Activated naive CD8-positive, alpha-beta T cell treated with anti-CD3 and anti-CD28 coated beads, Interleukin-2, amount 10 ng/mL, durations not matched to agents 7 days and 5 days (primary cell): ENCODE measurements around the gene DYNLL1. TPM values are rescaled to one million over a fixed set of nuclear protein-coding genes. Genes with fewer than 3 reads are reported as not detected.
A peak's percentile ranks its signal among the peaks of the same experiment; 100 is the strongest.
"Not testable (repeated sequence)": the region's sequence is repeated elsewhere in the genome, so short reads cannot be mapped to it uniquely, and the experiment has no call there.

Experiments used
- ATAC-seq: fragments of 150-1000 bp; cut with Tn5 transposase; one replicate; pipeline ENCODE4 v1.10.0; 2021; ENCODE audit warnings: low read depth, moderate library complexity
- POLR2A ChIA-PET: fragments of 350-600 bp; sonication (Branson Sonifier 250); formaldehyde crosslinking; loops from one replicate; lab custom pipeline; 2021; ENCODE audit warnings: antibody characterized with exemption; lab: Charles Lee
- DNase-seq: peaks from one replicate; pipeline ENCODE4 v3.0.0; 2021
- H3K27ac Mint-ChIP-seq: one replicate; pipeline ENCODE4 v1.8.0; 2022; ENCODE audit warnings: mild to moderate bottlenecking, mixed read lengths
- H3K27me3 Mint-ChIP-seq: one replicate; pipeline ENCODE4 v1.8.0; 2022; ENCODE audit warnings: mild to moderate bottlenecking, moderate library complexity, mixed read lengths
- H3K36me3 Mint-ChIP-seq: one replicate; pipeline ENCODE4 v1.8.0; 2021; ENCODE audit warnings: mild to moderate bottlenecking, mixed read lengths
- H3K4me1 Mint-ChIP-seq: one replicate; pipeline ENCODE4 v1.8.0; 2021; ENCODE audit warnings: mixed read lengths
- H3K4me3 Mint-ChIP-seq: one replicate; pipeline ENCODE4 v1.8.0; 2022; ENCODE audit warnings: mild to moderate bottlenecking, moderate library complexity, mixed read lengths
- H3K9me3 Mint-ChIP-seq: one replicate; pipeline ENCODE4 v1.8.0; 2021; ENCODE audit warnings: mixed read lengths
- total RNA-seq, 2 experiments: library from RNA; stranded (reverse); gene quantifications; one replicate each; pipeline ENCODE4 v1.2.3, GENCODE V29; 2021

The DYNLL1 gene
- total RNA-seq, 2 experiments from 2014 or later = 146 to 153 TPM

GRCh38 chr12:120498870-120499515, 3.1 kb downstream of the DYNLL1 start:
- H3K36me3 Mint-ChIP-seq = peaks cover 33% of the 10 kb centered on the region
- POLR2A ChIA-PET = no interaction called here
- ATAC-seq (no peak), DNase-seq (no peak)
- H3K4me1 Mint-ChIP-seq = peaks cover 31% of the 10 kb centered on the region
- no peak overlapping the region for H3K4me3 Mint-ChIP-seq
- peaks cover 1% of the 10 kb centered on the region for H3K9me3 Mint-ChIP-seq
- no peaks in the 10 kb centered on the region for H3K27me3 Mint-ChIP-seq
- no peak overlapping the region for H3K27ac Mint-ChIP-seq

GRCh38 chr12:120500581-120500980, 4.7 kb downstream of the DYNLL1 start:
- no peak overlapping the region for H3K27ac Mint-ChIP-seq
- no peak for DNase-seq
- no peak overlapping the region for H3K4me3 Mint-ChIP-seq
- no peaks in the 10 kb centered on the region for H3K27me3 Mint-ChIP-seq
- H3K9me3 Mint-ChIP-seq = peaks cover 1% of the 10 kb centered on the region
- ATAC-seq = no peak
- POLR2A ChIA-PET = interaction anchor here (0.6 to 1.0 kb wide), 2 partner anchors 29 to 31 kb away, joined by 3 to 5 read pairs; partner anchors contain the start of gene COQ5
- peaks cover 34% of the 10 kb centered on the region for H3K36me3 Mint-ChIP-seq
- peaks cover 25% of the 10 kb centered on the region for H3K4me1 Mint-ChIP-seq

GRCh38 chr12:120504587-120504986, 8.7 kb downstream of the DYNLL1 start:
- DNase-seq (no peak), ATAC-seq (no peak)
- H3K27ac Mint-ChIP-seq = no peak overlapping the region
- H3K4me3 Mint-ChIP-seq = no peak overlapping the region
- POLR2A ChIA-PET = no interaction called here
- peaks cover 3% of the 10 kb centered on the region for H3K4me1 Mint-ChIP-seq
- H3K27me3 Mint-ChIP-seq = no peaks in the 10 kb centered on the region
- peaks cover 1% of the 10 kb centered on the region for H3K9me3 Mint-ChIP-seq
- peaks cover 18% of the 10 kb centered on the region for H3K36me3 Mint-ChIP-seq

DNA sequence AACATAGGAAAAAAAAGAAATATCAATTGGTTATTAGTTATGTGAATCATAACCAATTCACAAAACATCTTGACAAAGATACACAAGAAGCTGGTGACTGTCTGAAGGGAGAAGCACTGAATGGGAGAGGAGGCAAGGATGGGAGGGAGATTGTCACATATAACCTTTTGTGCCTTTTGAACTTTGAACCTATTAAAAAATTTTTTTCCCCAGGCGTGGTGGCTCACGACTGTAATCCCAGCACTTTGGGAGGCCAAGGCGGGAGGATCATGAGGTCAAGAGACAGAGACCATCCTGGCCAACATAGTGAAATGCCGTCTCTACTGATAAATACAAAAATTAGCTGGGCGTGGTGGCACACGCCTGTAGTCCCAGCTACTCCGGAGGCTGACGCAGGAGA, 12.6 kb downstream of the DYNLL1 start:
- POLR2A ChIA-PET = interaction anchor here (1.3 kb wide), 1 partner anchor 12 kb away, joined by 4 read pairs; the partner anchor contains the start of gene DYNLL1
- Mint-ChIP-seq H3K9me3 (no peaks in the 10 kb centered on the region), H3K36me3 (peaks cover 21% of the 10 kb centered on the region), H3K27me3 (no peaks in the 10 kb centered on the region), H3K4me3 (no peak overlapping the region), H3K27ac (no peak overlapping the region), H3K4me1 (no peaks in the 10 kb centered on the region)
- no peak for ATAC-seq
- no peak for DNase-seq

GRCh38 chr12:120514002-120514401, 18.1 kb downstream of the DYNLL1 start:
- DNase-seq (no peak), ATAC-seq (no peak)
- POLR2A ChIA-PET = no interaction called here
- no peaks in the 10 kb centered on the region for H3K27me3 Mint-ChIP-seq
- H3K36me3 Mint-ChIP-seq = peaks cover 18% of the 10 kb centered on the region
- no peak overlapping the region for H3K4me3 Mint-ChIP-seq
- no peaks in the 10 kb centered on the region for H3K4me1 Mint-ChIP-seq
- no peaks in the 10 kb centered on the region for H3K9me3 Mint-ChIP-seq
- H3K27ac Mint-ChIP-seq = no peak overlapping the region

- H3K4me3 Mint-ChIP-seq = no peak overlapping the region
- no peak overlapping the region for H3K27ac Mint-ChIP-seq
- DNase-seq = no peak
- peaks cover 14% of the 10 kb centered on the region for H3K36me3 Mint-ChIP-seq
- no peak for ATAC-seq
- POLR2A ChIA-PET = no interaction called here
- no peaks in the 10 kb centered on the region for H3K9me3 Mint-ChIP-seq
- H3K4me1 Mint-ChIP-seq = no peaks in the 10 kb centered on the region
- H3K27me3 Mint-ChIP-seq = no peaks in the 10 kb centered on the region
Measured at GRCh38 chr12:120515496-120515895, 19.6 kb downstream of the DYNLL1 start.

GRCh38 chr12:120519324-120519723, 23.4 kb downstream of the DYNLL1 start:
- H3K4me3 Mint-ChIP-seq, POLR2A ChIA-PET: not testable (repeated sequence)

GRCh38 chr12:120522568-120522967, 26.7 kb downstream of the DYNLL1 start:
- DNase-seq (no peak), ATAC-seq (no peak)
- Mint-ChIP-seq H3K27ac (no peak overlapping the region), H3K9me3 (no peaks in the 10 kb centered on the region), H3K36me3 (peaks cover 6% of the 10 kb centered on the region), H3K4me1 (peaks cover 3% of the 10 kb centered on the region), H3K27me3 (no peaks in the 10 kb centered on the region), H3K4me3 (no peak overlapping the region)
- POLR2A ChIA-PET = no interaction called here

More at GRCh38 chr12:120519324-120519723, 23.4 kb downstream of the DYNLL1 start:
- not testable (repeated sequence) for H3K27me3 Mint-ChIP-seq, H3K4me1 Mint-ChIP-seq, DNase-seq, H3K27ac Mint-ChIP-seq, H3K9me3 Mint-ChIP-seq, ATAC-seq
- peaks cover 12% of the 10 kb centered on the region for H3K36me3 Mint-ChIP-seq

- Mint-ChIP-seq H3K36me3 (peaks cover 6% of the 10 kb centered on the region), H3K4me1 (peaks cover 18% of the 10 kb centered on the region), H3K27me3 (no peaks in the 10 kb centered on the region), H3K4me3 (peak within 1 kb of the TSS; percentile 100), H3K9me3 (no peaks in the 10 kb centered on the region), H3K27ac (peak within 1 kb of the TSS; percentile 99)
- DNase-seq (peak; percentile 87), ATAC-seq (peak; percentile 95)
- POLR2A ChIA-PET = interaction anchor here (0.5 to 1.9 kb wide), 9 partner anchors 9 to 237 kb away, joined by 3 to 13 read pairs (median 3); partner anchors contain the start of genes DYNLL1, POP5, RNU4-1 and RNU4-2
Measured at GRCh38 chr12:120528861-120529525, 33.1 kb downstream of the DYNLL1 start, which contains the start of gene COQ5. Gene COQ5, minus strand, starts transcription at chr12:120529158. Its CDS starts 17 bp downstream, at chr12:120529141.

DNA sequence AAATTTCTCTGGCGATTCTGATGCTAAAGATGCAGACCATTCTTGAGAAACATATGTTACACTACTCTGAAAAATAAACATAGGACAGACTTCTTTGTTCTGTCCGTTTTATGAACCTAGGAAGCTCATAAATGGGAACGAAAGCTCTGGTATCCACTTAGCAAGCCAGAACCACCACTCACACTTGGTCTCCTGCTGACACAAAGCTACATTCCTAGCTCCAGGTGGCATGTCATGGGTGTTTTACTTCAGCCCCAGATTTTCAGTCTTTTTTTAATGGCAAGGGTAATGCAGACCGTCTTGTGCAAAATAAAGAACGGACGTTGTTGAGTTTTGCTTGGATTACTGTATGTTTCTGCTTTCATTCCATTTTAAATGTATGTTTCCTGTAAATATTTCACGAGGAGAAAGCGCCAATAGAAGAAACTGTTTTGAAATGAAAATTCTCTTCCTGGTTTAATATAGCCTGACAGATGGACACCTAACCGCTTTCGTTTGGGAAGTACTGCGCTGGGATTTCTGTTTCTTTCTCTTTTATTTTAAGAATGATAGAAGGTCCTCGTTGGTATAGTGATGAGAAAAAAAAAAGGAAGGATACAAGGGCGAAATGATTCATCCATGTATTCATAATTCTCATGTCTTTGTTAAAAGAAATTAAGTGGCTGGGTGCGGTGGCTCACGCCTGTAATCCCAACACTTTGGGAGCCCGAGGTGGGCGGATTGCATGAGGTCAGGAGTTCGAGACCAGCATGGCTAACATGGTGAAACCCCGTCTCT, 33.9 kb downstream of the DYNLL1 start:
- Mint-ChIP-seq H3K9me3 (no peaks in the 10 kb centered on the region), H3K36me3 (peaks cover 6% of the 10 kb centered on the region), H3K4me3 (peak overlapping the region; percentile 100), H3K4me1 (peaks cover 19% of the 10 kb centered on the region), H3K27ac (peak overlapping the region; percentile 99), H3K27me3 (no peaks in the 10 kb centered on the region)
- ATAC-seq (no peak), DNase-seq (no peak)
- POLR2A ChIA-PET = interaction anchor here (0.6 to 1.9 kb wide), 5 partner anchors 29 to 949 kb away, joined by 3 to 13 read pairs (median 3); partner anchors contain the start of genes RNU4-1 and RNU4-2

- not testable (repeated sequence) for H3K27me3 Mint-ChIP-seq, H3K9me3 Mint-ChIP-seq, H3K36me3 Mint-ChIP-seq, ATAC-seq, DNase-seq
- peaks cover 19% of the 10 kb centered on the region for H3K4me1 Mint-ChIP-seq
- peak overlapping the region; percentile 100 for H3K4me3 Mint-ChIP-seq
- H3K27ac Mint-ChIP-seq = peak overlapping the region; percentile 99
- POLR2A ChIA-PET = interaction anchor here (0.6 to 1.9 kb wide), 2 partner anchors 41 to 238 kb away, joined by 3 to 13 read pairs; partner anchors contain the start of genes RNU4-1 and RNU4-2
Measured at GRCh38 chr12:120530418-120530761, 34.5 kb downstream of the DYNLL1 start.

DNA sequence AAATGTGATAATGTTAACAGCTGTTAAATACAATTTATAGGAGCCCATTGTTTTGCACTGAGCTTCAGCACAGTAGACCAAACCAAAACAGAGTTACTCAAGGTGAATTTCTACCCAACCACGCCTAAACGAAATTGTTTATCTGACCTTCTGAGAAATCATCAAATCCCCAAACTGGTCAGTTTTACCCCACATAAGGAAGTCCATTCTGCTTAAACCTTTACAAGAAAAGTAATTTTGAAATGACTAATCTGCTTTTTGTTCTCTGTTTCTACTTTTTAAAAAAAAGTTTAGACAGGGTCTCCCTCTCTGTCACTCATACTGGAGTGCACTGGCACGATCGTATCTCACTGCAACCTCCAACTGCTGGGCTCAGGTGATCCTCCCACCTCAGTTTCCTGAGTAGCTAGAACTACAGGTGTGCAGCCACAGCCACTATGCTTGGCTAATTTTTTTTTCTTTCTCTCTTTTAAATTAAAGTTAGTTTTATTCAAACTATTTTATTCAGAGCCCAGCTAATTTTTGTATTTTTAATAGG, 36.9 kb downstream of the DYNLL1 start:
- POLR2A ChIA-PET = interaction anchor here (0.7 to 1.0 kb wide), 2 partner anchors 62 to 242 kb away, joined by 3 read pairs; no protein-coding TSS in a partner anchor
- Mint-ChIP-seq H3K4me1 (peaks cover 34% of the 10 kb centered on the region), H3K27me3 (no peaks in the 10 kb centered on the region), H3K27ac (peak overlapping the region; percentile 37), H3K4me3 (no peak overlapping the region), H3K9me3 (no peaks in the 10 kb centered on the region), H3K36me3 (peaks cover 4% of the 10 kb centered on the region)
- DNase-seq = no peak
- no peak for ATAC-seq
